GM12878 (cell line): ENCODE data around the gene ARID3B. TPM values are rescaled to one million over a fixed set of nuclear protein-coding genes. Genes with fewer than 3 reads are reported as not detected.

ENCODE experiments used
- CHD1 ChIP-seq: IDR thresholded peaks from 2 replicates; pipeline ENCODE4 v1.6.1; 2012; ENCODE audit warnings: low read depth, low read length, improper control_type of control experiment
- EZH2 ChIP-seq: IDR thresholded peaks from 2 replicates; pipeline ENCODE4 v1.6.1; 2012; ENCODE audit warnings: low read depth, mild to moderate bottlenecking, control low read depth, inconsistent platforms, low read length, borderline replicate concordance; ENCODE audit not compliant: control insufficient read depth
- HDAC6 ChIP-seq: fragments of 200-600 bp; sonication (generic); IDR thresholded peaks from one replicate; pipeline ENCODE4 v1.8.0; 2017; ENCODE audit warnings: antibody characterized with exemption; ENCODE audit not compliant: unreplicated experiment
- MTA3 ChIP-seq: IDR thresholded peaks from 2 replicates; pipeline ENCODE4 v1.6.1; 2012; ENCODE audit warnings: low read length, inconsistent platforms, borderline replicate concordance
- NFIC ChIP-seq: IDR thresholded peaks from 2 replicates; pipeline ENCODE4 v1.6.1; 2012; ENCODE audit warnings: low read depth, mild to moderate bottlenecking, inconsistent platforms, low read length, moderate library complexity
- NFYA ChIP-seq: IDR thresholded peaks from 2 replicates; pipeline ENCODE4 v1.6.1; 2011; ENCODE audit warnings: low read depth, mild to moderate bottlenecking, low read length, improper control_type of control experiment, borderline replicate concordance
- POLR2AphosphoS2 ChIP-seq: IDR thresholded peaks from 2 replicates; pipeline ENCODE4 v1.6.1; 2011; ENCODE audit warnings: low read depth, mild to moderate bottlenecking, low read length, improper control_type of control experiment, moderate library complexity
- POU2F2 ChIP-seq: IDR thresholded peaks from 3 replicates; pipeline ENCODE4 v1.6.1; 2011; ENCODE audit warnings: low read depth, mild to moderate bottlenecking, low read length, borderline replicate concordance
- REST ChIP-seq: IDR thresholded peaks from 2 replicates; pipeline ENCODE4 v1.6.1; 2012; ENCODE audit warnings: mild to moderate bottlenecking, low read depth, low read length
- SIX5 ChIP-seq: IDR thresholded peaks from 2 replicates; pipeline ENCODE4 v1.6.1; 2011; ENCODE audit warnings: mild to moderate bottlenecking, low read depth, low read length, moderate library complexity; ENCODE audit not compliant: severe bottlenecking
- TCF12 ChIP-seq: IDR thresholded peaks from 2 replicates; pipeline ENCODE4 v1.6.1; 2011; ENCODE audit warnings: low read depth, mild to moderate bottlenecking, low read length
- ZNF207 ChIP-seq: fragments of 450-650 bp; IDR thresholded peaks from 2 replicates; pipeline ENCODE4 v1.6.1; 2014; ENCODE audit warnings: antibody characterized with exemption, mild to moderate bottlenecking, borderline replicate concordance
- ZZZ3 ChIP-seq: IDR thresholded peaks from 2 replicates; pipeline ENCODE4 v1.6.1; 2011; ENCODE audit warnings: low read depth; ENCODE audit not compliant: control insufficient read depth, insufficient read length
- polyA plus RNA-seq, 11 experiments: library from polyadenylated mRNA; depleted of rRNA in 4 of 11; unstranded in 6 of 11; stranded (reverse) in 5 of 11; fragments of >200 nt; fragmentation: Nextera tagmentation in 4 of 11; fragmentation: Illumina TruSeq in 1 of 11; extraction: Ambion mirVana in 4 of 11; extraction: Trizol in 1 of 11; gene quantifications; 1 replicate in 1 of 11; 2 replicates in 10 of 11; pipeline versions ENCODE4 v1.2.1 to v1.2.3, GENCODE V29; 2011 to 2016; ENCODE audit warnings: inconsistent platforms in 2 of 11, missing spikeins in 2 of 11, low read depth in 1 of 11
- total RNA-seq, 4 experiments: library from RNA; depleted of rRNA in 3 of 4; stranded (reverse); fragments of >200 nt in 3 of 4; fragmentation: Illumina TruSeq in 1 of 4; extraction: Trizol in 1 of 4; gene quantifications; 2 replicates each; pipeline versions ENCODE4 v1.2.1 to v1.2.3, GENCODE V29; 2013 to 2021

The ARID3B gene
- total and polyA plus RNA-seq, 10 of the 15 experiments (the other 5 are each of a cell fraction or from before 2014, with no cell fraction given), result 1.1 to 33.4 (median 24.0) TPM

- TF ChIP-seq NFIC (0 out of 2 replicates have a peak, but pooled peaks have one; percentile 30), TCF12 (peak; percentile 3; the same call in 1 of the 2 replicates), EZH2 (no peak), ZZZ3 (no peak), ZNF207 (peak; percentile 53; the same call in 1 of the 2 replicates), CHD1 (no peak), REST (0 out of 2 replicates have a peak, but pooled peaks have one; percentile 15), SIX5 (no peak), NFYA (no peak), POLR2AphosphoS2 (no peak), HDAC6 (no peak), MTA3 (no peak), POU2F2 (no peak)
These were observed 759 bp upstream of the ARID3B start (continued) for GRCh38 chr15:74540161-74540760.
